ENCODE results near the gene RPS6KA3. TPM values are rescaled to one million over a fixed set of nuclear protein-coding genes. Genes with fewer than 3 reads are reported as not detected.
"Not testable (repeated sequence)": the region's sequence is repeated elsewhere in the genome, so short reads cannot be mapped to it uniquely, and the experiment has no call there.

Gene RPS6KA3
- total RNA-seq, 1 donor from 2014 or later = 34.8 TPM

DNA sequence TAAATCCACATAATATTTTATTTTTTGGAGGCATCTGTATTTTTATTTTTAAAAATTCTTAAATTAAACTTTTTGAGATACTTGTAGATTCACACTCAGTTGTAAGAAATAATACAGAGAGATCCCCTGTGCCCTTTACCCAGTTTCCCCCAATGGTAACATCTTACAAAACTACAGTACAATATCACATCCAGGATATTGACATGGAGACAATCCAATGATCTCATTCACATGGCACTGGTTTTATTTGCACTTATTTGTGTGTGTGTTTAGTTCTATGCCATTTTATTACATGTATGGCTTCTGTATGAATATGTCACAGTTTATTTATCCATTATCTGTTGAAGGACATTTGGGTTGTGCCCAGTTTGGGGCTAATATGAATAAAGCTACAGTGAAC lies 89.6 kb downstream of the RPS6KA3 start:
- no peak for DNase-seq (ENCODE audit: missing footprints)
- intact Hi-C loops (cut with DNase I) = no loop called here
- ATAC-seq = no peak

DNA sequence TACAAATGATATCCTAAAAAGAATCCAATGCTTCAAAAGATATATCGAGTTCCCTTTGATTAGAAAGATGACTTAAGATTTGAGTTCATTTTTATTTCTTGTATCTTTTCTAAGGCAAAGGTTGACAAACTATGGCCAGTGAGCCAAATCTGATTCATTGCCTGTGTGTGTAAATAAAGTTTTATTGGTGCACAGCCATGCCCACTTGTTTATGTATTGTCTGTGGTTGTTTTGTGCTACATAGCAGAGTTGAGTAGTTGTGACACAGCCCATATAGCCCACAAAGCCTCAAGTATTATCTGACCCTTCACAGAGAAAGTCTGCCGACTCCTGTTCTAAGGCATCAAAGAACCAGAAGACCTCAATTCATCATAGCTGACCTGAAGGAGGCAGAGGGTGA lies 92.9 kb downstream of the RPS6KA3 start:
- intact Hi-C loops (cut with DNase I) = no loop called here
- ATAC-seq (no peak), DNase-seq (ENCODE audit: missing footprints) (no peak)

DNA sequence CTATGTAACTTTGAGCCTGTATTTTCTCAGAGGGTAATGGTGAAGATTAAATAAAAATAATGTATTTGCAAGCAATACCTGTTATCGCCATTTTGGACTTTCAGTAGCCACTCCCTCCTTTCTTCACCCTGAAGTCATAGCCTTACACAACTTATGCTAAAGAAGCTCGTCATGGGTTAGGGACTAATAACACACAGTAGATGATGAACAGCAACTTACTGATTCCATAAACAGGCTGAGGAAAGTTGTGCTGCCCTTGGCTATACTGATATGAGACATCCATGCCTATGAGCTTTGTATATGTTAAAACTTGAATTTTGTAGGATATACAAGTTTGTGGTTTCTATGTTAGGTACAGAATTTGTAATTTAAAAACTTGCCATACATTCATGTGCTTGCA lies 93.4 kb downstream of the RPS6KA3 start:
- ATAC-seq = no peak
- intact Hi-C loops (cut with DNase I) = no loop called here
- no peak for DNase-seq (ENCODE audit: missing footprints)

DNA sequence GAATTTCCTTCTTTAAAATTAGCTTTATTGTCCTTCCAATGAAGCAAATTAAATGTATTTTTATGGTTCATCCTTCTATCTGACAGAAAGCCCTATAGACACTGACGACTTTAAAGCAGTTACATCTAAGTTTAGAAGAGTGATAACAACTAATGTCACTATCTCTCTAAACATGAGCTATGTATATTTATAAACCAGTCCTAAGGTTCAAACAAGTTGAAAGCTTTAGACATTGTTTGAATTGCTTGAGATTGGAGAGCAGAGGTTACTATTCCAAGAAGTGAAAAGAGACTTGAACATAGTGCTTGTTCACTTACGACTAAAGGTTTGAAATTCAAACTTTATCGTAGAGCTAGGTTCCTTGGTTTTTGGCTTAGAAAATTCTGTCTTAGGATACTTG lies 94.8 kb downstream of the RPS6KA3 start:
- intact Hi-C loops (cut with DNase I) = no loop called here
- DNase-seq (ENCODE audit: missing footprints) (no peak), ATAC-seq (peak; percentile 54)

DNA sequence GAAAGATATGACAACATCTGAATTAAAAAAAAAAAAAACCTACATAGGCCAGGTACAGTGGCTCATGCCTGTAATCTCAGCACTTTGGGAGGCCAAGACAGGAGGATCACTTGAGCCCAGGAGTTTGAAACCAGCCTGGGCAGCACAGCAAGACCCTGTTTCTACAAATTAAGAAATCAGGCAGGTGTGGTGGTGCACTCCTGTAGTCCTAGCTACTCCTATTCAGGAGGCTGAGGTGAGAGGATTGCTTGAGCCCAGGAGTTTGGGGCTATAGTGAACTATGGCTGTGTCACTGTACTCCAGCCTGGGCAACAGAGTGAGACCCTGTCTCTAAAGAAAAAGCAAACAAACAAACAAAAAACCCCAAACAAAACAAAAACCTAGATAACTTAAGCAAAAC lies 104.2 kb downstream of the RPS6KA3 start:
- intact Hi-C loops (cut with DNase I); ATAC-seq: not testable (repeated sequence)

DNA sequence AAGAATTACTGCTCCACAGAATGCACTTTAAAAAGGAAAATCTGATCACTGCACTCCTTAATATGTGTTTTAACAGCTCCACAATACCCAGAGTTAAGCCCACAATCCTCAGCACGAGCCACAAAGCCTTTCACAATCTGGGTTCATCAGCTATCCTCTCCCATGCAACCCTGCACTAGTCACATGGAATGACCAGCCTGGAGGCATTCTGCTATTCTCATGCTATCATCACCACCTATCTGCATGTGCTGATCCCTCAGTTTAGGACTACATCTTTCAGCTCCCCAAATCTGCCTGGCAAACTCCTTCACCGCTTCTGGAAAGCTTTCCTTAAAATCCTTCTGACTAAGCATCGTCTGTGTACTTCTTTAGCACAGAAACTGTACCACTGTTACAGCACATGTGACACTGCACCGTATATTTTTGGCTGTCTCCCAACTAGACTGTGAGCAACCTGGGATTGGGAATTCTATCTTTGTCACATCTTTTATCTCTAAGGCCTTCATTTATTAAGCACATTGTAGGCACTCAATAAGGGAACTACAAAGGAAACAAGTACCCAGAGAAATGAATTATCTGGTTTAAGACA lies 106.8 kb downstream of the RPS6KA3 start:
- DNase-seq (ENCODE audit: missing footprints) (no peak), ATAC-seq (no peak)
- intact Hi-C loops (cut with DNase I) = no loop called here

More for the DNA sequence above, 104.2 kb downstream of the RPS6KA3 start:
- DNase-seq (ENCODE audit: missing footprints) = not testable (repeated sequence)

DNA sequence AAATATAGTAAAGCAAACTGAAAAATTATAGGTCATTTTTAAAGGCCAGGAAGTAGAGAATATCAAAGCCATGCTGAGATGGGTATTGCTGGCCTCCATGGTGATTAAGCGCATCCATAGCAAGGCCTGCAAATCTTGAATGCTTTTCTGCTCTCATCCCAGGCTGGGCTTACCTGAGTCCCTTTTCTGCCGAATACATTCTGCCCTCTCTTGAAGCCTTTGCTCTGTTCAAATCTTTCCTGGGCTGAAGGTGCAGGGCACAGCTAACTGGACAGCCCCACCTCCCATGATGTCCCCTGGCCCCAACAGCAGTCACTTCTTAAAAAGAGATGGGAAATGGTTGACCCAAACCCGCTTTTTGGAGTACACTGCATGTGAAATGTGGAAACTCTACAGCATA lies 115.0 kb downstream of the RPS6KA3 start:
- no peak for ATAC-seq
- intact Hi-C loops (cut with DNase I) = no loop called here
- DNase-seq (ENCODE audit: missing footprints) = no peak

DNA sequence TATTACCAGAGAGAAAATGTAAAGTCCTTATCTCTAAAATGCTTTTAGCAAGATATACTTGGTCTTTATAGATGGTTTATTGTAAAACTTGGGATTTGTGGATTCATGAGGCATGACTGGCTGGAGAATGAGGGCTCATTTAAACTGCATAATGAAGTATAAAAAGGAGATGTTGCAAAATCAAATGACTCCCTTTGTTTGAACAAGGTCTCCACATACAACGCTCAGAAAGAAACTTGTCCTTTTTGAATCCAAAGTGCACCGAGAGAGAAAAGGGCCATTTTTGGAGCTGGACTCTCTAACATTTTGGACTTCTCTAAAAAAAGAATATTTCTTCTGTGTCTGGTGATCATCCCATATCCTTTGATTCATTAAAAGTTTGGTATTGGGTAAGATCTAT lies 117.4 kb downstream of the RPS6KA3 start:
- intact Hi-C loops (cut with DNase I) = no loop called here
- DNase-seq (ENCODE audit: missing footprints) = no peak
- ATAC-seq = no peak

DNA sequence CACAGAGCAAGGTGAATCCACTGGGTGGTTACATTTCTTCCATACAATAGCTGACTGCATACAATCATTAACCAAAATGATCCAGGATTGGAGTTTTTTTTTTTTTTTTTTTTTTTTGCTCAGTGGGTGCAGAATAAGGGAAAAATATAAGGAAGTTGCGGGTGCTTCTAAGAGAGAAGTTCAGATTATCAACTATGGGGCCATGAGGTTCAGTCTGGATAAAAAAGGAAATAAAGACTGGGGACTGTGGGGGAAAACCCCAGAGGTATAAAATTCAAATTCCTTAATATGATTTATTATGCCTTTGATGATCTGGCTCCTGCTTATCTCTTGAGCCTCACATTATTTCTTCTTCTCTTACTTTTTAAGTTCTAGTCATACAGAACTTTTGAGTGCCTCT lies 119.1 kb downstream of the RPS6KA3 start:
- DNase-seq (ENCODE audit: missing footprints) (no peak), ATAC-seq (no peak)
- intact Hi-C loops (cut with DNase I) = no loop called here

DNA sequence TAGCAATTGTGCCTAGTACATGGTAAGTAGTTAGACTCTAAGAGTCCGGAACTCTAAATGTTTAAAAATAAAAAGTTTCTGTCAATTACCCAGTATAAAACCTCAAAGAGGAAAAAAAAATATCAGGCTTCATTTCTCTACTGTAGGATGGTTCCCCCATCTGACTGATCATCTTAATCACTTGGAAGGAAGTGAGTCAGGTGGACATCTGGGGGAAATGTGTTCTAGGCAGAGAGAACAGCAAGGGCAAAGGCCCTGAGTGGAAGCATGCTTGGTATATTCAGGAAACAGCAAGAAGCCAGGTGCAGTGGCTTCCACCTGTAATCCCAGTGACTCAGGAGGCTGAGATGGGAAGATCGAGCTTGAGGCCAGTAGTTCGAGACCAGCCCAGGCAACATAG lies 122.2 kb downstream of the RPS6KA3 start:
- no peak for DNase-seq (ENCODE audit: missing footprints)
- intact Hi-C loops (cut with DNase I) = loop anchor here (5.0 kb wide), 1 partner anchor 123 kb away; the partner anchor contains the start of gene RPS6KA3
- ATAC-seq = no peak

DNA sequence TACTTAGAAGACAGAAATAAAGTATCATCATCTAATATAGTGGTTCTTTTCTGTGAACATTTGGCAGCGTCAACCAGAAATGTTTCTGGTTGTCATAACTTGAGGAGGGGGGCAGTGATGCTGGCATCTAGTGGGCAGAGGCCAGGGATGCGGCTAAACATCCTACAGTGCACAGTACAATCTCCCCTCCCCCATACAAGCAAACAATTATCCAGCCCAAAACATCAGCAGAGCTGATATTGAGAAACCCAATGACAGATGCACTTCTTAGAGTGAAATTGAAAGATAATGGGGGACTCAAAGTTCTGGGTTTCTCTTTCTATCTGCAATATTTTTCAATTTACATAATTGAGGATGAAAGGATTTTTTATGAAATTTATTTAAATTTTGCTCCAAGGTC lies 123.1 kb downstream of the RPS6KA3 start:
- ATAC-seq (no peak), DNase-seq (ENCODE audit: missing footprints) (no peak)
- intact Hi-C loops (cut with DNase I) = loop anchor here (5.0 kb wide), 1 partner anchor 124 kb away; the partner anchor contains the start of gene RPS6KA3

DNA sequence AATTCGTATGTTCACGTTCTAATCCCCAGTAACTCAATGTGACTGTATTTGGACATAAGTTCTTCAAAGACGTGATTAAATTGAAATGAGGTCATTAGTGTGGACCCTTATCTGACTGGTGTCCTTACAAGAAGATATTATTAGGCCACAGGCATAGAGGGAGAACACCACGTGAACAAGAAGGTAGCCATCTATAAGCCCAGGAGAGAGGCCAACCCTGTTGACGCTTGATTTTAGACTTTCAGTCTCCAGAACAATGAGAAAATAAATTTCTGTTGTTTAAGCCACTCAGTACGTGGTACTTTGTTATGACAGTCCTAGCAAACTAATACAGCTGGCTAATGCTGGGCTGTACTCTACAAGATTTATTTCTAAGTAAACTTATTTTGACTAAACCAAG lies 123.6 kb downstream of the RPS6KA3 start:
- intact Hi-C loops (cut with DNase I) = loop anchor here (5.0 kb wide), 1 partner anchor 124 kb away; the partner anchor contains the start of gene RPS6KA3
- ATAC-seq (no peak), DNase-seq (ENCODE audit: missing footprints) (no peak)

DNA sequence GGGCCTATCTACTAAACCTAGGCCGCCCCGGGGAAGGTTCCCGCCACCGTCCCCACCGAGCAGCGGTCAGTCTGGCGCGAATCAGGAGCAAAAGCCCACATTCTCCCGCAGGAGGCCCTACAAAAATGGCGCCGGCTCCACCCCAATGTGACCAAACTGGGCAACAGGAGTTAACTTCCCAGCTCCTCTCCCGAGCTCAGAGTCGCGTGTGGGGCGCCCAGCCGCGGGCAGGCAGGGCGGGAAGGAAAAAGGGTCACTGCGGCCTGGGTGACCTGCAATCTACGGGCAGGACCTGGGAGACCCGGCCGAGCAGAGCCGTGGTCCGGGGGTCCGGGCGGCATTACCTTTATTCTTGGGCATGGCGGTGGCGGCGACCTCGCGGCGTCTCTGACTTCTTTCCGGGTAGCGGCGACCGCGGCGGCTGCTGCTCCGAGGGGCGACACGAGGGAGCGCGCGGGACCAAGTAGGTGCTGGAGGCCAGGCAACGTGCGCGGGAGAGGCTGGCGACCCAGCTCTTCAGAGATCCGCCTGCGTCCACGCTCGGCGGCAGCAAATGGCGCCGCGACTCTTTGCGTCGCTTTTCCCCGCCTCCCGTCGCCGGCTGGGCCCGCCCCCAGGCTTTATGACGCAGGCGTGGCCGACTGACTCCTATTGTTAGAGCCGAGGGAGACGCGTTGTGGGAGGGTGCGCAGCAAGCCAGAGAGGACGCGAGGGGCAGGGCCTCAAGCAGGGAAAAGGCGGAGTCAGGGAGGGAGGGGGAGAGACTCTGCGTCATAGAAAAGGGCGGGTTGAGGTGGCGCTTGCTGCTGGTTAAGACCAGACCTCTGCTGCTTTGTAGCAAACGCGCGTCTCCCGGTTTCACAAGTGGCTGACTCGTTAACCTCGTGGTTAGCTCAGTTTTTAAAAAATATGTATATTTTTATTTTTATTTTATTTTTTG lies 125.2 kb downstream of the RPS6KA3 start, which contains the start of gene EIF1AX:
Gene EIF1AX (minus strand): TSS at position 558 of the 940 bp plus-strand sequence. CDS start 198 bp downstream, at position 360.
- DNase-seq (ENCODE audit: missing footprints) (peak; percentile 97), ATAC-seq (peak; percentile 100)
- intact Hi-C loops (cut with DNase I) = loop anchor here (5.0 kb wide), 1 partner anchor 126 kb away; the partner anchor contains the start of gene RPS6KA3

DNA sequence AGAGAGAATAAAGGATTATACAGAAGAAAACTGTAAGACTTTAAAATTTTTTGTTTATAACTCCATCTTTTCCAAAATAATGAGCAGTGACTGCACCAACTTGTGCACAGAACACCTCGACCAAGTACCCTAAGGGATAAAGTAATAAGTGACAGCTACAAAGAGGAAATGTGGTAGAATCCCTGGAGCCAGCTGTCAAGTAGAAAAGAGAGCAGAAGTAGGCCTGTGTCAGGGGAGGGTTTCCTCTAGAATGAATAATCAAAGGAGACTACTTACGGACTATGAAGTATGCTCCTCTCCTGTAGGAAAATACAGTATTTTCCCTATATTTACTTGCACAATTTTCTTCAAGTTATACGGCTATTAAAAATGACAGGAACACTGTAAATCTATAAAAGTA lies 126.3 kb downstream of the RPS6KA3 start:
- intact Hi-C loops (cut with DNase I) = loop anchor here (5.0 kb wide), 1 partner anchor 127 kb away; the partner anchor contains the start of gene RPS6KA3
- DNase-seq (ENCODE audit: missing footprints) (no peak), ATAC-seq (no peak)

DNA sequence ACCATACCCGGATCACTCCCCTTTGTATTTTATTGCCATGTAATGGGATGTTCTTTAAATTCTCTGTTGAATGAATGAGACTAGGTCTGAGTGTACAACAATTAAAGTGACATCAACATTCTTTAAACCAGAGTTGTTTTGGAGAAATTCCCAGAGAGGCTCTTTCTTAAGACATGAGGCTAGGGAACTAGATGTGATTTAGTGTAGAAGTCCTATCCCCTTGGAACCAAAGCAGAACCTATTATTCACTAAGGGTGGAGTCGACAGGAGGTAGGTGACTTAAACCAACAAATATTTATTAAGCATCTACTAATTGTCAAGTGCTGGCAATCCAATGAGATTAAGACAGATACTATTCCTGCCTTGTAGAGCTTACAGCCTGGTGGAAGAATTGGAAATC lies 126.7 kb downstream of the RPS6KA3 start:
- no peak for DNase-seq (ENCODE audit: missing footprints)
- ATAC-seq = no peak
- intact Hi-C loops (cut with DNase I) = loop anchor here (5.0 kb wide), 1 partner anchor 127 kb away; the partner anchor contains the start of gene RPS6KA3

DNA sequence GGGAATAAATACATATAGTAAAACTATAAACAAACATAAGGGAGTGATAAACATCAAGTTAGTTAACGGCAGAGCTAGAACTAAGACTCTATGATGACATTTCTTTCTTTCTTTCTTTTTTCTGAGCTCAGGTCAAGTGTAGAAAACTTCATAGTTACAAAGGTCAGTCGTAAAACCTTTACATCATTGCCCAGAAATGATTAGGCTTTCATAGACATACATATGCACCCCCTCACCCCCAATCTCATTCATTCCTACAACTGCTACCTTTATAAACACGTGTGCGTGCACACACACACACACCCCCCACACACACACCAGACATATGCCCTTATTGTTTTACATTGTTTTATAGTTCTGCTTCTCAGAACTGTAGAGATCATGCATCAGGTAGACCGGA lies 130.8 kb downstream of the RPS6KA3 start:
- intact Hi-C loops (cut with DNase I) = no loop called here
- no peak for DNase-seq (ENCODE audit: missing footprints)
- no peak for ATAC-seq

DNA sequence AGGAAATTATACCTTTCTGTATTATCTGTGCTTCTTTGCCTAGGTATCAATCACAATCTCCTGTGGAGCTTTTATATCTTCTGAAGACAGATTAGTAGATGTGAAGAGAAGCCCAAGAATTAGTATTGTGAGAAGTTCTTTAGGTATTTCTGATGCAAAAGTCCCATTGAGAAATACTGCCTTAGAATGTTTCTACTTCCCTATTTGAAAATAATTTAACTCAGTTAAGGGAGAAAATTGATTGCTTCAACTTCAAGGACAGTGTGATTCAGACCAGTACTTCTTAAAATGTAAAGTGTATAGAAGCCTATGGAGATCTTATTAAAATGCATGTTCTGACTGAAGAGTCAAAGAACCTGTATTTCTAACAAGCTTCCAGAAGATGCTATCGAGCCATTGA lies 134.0 kb downstream of the RPS6KA3 start:
- no peak for ATAC-seq
- DNase-seq (ENCODE audit: missing footprints) = no peak
- intact Hi-C loops (cut with DNase I) = no loop called here

DNA sequence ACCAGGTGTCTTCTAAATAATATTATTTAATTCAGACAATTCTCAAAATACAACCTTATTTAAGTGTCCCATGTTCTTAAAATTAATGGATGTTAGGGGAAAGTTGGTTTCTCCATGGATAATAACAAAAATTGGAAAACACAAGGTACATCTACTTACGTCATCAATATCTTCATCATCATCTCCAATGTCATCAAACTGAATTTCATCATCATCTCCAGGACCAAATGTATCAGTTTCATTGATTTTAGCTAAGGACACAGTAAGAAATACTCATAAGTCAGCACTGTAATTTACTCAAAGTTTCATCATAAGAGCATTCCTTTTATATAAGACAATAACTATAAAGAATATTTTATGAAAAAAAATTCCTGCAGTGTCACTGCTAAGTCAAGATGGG lies 136.4 kb downstream of the RPS6KA3 start:
- no peak for DNase-seq (ENCODE audit: missing footprints)
- intact Hi-C loops (cut with DNase I) = no loop called here

DNA sequence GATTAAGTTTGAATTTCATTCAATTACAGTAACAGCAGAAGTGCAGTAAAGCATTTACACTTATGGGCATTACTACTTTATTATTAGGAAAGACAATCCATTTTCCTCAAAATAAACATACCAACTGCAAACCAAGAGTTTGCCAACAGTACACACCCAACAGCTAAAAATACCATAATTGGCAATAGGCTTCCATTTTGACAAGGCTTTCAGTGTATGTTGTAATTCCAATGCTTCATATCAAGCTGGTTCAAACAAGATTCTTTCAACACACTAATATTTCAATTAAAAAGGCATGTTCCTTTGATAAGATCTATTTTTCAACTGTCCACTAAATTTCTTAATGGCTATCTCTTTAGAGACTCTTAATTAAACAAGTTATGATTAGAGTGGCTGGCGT lies 137.2 kb downstream of the RPS6KA3 start:
- intact Hi-C loops (cut with DNase I) = loop anchor here (2.0 kb wide), 1 partner anchor 225 kb away; no protein-coding TSS in a partner anchor
- DNase-seq (ENCODE audit: missing footprints) = no peak
- no peak for ATAC-seq

More for the DNA sequence above, 136.4 kb downstream of the RPS6KA3 start:
- ATAC-seq = no peak

DNA sequence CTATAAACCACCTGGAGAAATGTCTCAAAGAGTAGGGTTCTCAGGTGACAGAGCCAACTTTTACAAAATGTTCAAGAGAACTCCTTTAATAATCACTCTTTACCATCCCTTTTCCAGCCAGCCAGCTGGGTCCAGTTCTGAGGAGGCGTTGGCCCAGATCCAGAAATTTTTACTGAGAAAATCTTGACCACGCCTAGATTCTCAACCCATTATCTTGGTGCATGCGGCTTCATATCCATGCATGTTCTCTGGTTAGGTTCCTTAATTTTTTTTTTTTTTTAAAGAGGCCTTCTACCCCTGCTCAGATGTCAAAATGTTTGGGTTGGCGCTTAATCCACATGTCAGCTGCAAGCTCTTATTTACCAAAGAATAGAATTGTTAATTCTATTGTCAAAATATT lies 138.0 kb downstream of the RPS6KA3 start:
- no peak for DNase-seq (ENCODE audit: missing footprints)
- intact Hi-C loops (cut with DNase I) = loop anchor here (2.0 kb wide), 1 partner anchor 224 kb away; no protein-coding TSS in a partner anchor
- no peak for ATAC-seq
